ENCODE data around the gene IL10RB. TPM values are rescaled to one million over a fixed set of nuclear protein-coding genes. Genes with fewer than 3 reads are reported as not detected.

Gene IL10RB
- total RNA-seq, 1 experiment from 2014 or later = 18.2 TPM

GRCh38 chr21:33334824-33335223, 68.7 kb downstream of the IL10RB start:
- Mint-ChIP-seq H3K36me3 (ENCODE audit: insufficient read depth, unreplicated experiment) (peaks cover 4% of the 10 kb centered on the region), H3K9me3 (ENCODE audit: low read depth, unreplicated experiment) (peaks cover 2% of the 10 kb centered on the region), H3K27me3 (ENCODE audit: unreplicated experiment) (no peaks in the 10 kb centered on the region), H3K4me1 (ENCODE audit: low read depth, unreplicated experiment) (no peaks in the 10 kb centered on the region), H3K4me3 (ENCODE audit: low read depth, unreplicated experiment) (no peak overlapping the region), H3K27ac (ENCODE audit: unreplicated experiment) (no peak overlapping the region)
- TF ChIP-seq, protein P1, sequence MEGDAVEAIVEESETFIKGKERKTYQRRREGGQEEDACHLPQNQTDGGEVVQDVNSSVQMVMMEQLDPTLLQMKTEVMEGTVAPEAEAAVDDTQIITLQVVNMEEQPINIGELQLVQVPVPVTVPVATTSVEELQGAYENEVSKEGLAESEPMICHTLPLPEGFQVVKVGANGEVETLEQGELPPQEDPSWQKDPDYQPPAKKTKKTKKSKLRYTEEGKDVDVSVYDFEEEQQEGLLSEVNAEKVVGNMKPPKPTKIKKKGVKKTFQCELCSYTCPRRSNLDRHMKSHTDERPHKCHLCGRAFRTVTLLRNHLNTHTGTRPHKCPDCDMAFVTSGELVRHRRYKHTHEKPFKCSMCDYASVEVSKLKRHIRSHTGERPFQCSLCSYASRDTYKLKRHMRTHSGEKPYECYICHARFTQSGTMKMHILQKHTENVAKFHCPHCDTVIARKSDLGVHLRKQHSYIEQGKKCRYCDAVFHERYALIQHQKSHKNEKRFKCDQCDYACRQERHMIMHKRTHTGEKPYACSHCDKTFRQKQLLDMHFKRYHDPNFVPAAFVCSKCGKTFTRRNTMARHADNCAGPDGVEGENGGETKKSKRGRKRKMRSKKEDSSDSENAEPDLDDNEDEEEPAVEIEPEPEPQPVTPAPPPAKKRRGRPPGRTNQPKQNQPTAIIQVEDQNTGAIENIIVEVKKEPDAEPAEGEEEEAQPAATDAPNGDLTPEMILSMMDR (IDR thresholded peaks at IDR 0.05; ENCODE audit: unreplicated experiment) = no peak
- CTCF ChIA-PET = interaction anchor here (0.6 kb wide), 1 partner anchor 9 kb away, joined by 3 read pairs; no protein-coding TSS in a partner anchor
- BruUV-seq (replicated peaks) = no TSS peak
- DNase-seq = no peak
- intact Hi-C loops (cut with micrococcal nuclease; ENCODE audit: unreplicated experiment) = no loop called here

GRCh38 chr21:33339135-33339534, 73.0 kb downstream of the IL10RB start:
- BruUV-seq (replicated peaks) = no TSS peak
- CTCF ChIA-PET = interaction anchor here (0.6 to 1.9 kb wide), 2 partner anchors 12 to 212 kb away, joined by 3 to 4 read pairs; no protein-coding TSS in a partner anchor

DNA sequence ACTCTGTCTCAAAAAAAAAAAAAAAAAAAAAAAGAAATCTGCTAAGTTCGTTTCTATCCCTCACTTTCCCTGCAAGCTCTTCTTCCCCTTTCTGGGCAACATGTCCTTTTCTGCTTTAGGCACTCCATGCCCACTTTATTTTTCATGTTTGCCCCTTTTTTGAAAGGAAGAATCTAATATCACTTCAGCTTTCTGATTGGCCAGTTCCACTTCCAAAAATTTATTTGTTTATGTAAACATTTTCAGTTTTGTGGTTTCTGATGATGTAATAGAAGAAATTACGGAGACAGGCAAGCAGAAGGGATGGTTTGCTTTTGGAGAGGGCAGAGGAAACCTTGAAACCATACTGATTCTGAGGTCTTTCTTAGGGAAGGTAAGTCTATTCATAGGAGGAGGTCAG, 73.8 kb downstream of the IL10RB start:
- H3K27ac Mint-ChIP-seq (ENCODE audit: unreplicated experiment) = no peak overlapping the region
- no peaks in the 10 kb centered on the region for H3K27me3 Mint-ChIP-seq (ENCODE audit: unreplicated experiment)
- CTCF ChIA-PET = interaction anchor here (1.9 kb wide), 1 partner anchor 12 kb away, joined by 4 read pairs; no protein-coding TSS in a partner anchor
- H3K36me3 Mint-ChIP-seq (ENCODE audit: insufficient read depth, unreplicated experiment) = peaks cover 10% of the 10 kb centered on the region
- H3K9me3 Mint-ChIP-seq (ENCODE audit: low read depth, unreplicated experiment) = no peaks in the 10 kb centered on the region
- TF ChIP-seq, protein P1 (IDR thresholded peaks at IDR 0.05; ENCODE audit: unreplicated experiment) = no peak
- no peak for DNase-seq
- no TSS peak for BruUV-seq (replicated peaks)
- intact Hi-C loops (cut with micrococcal nuclease; ENCODE audit: unreplicated experiment) = no loop called here
- no peak overlapping the region for H3K4me3 Mint-ChIP-seq (ENCODE audit: low read depth, unreplicated experiment)
- no peaks in the 10 kb centered on the region for H3K4me1 Mint-ChIP-seq (ENCODE audit: low read depth, unreplicated experiment)

More at GRCh38 chr21:33339135-33339534, 73.0 kb downstream of the IL10RB start:
- Mint-ChIP-seq H3K9me3 (ENCODE audit: low read depth, unreplicated experiment) (no peaks in the 10 kb centered on the region), H3K4me3 (ENCODE audit: low read depth, unreplicated experiment) (no peak overlapping the region), H3K27me3 (ENCODE audit: unreplicated experiment) (no peaks in the 10 kb centered on the region), H3K36me3 (ENCODE audit: insufficient read depth, unreplicated experiment) (peaks cover 10% of the 10 kb centered on the region), H3K4me1 (ENCODE audit: low read depth, unreplicated experiment) (no peaks in the 10 kb centered on the region), H3K27ac (ENCODE audit: unreplicated experiment) (no peak overlapping the region)
- no peak for DNase-seq
- intact Hi-C loops (cut with micrococcal nuclease; ENCODE audit: unreplicated experiment) = no loop called here
- TF ChIP-seq, protein P1 (IDR thresholded peaks at IDR 0.05; ENCODE audit: unreplicated experiment) = no peak

GRCh38 chr21:33345751-33346238, 79.6 kb downstream of the IL10RB start:
- Mint-ChIP-seq H3K4me3 (ENCODE audit: low read depth, unreplicated experiment) (no peak overlapping the region), H3K27ac (ENCODE audit: unreplicated experiment) (no peak overlapping the region), H3K27me3 (ENCODE audit: unreplicated experiment) (no peaks in the 10 kb centered on the region), H3K4me1 (ENCODE audit: low read depth, unreplicated experiment) (no peaks in the 10 kb centered on the region), H3K36me3 (ENCODE audit: insufficient read depth, unreplicated experiment) (peaks cover 15% of the 10 kb centered on the region), H3K9me3 (ENCODE audit: low read depth, unreplicated experiment) (no peaks in the 10 kb centered on the region)
- BruUV-seq (replicated peaks) = no TSS peak
- no peak for DNase-seq
- CTCF ChIA-PET = no interaction called here
- TF ChIP-seq, protein P1 (IDR thresholded peaks at IDR 0.05; ENCODE audit: unreplicated experiment) = no peak
- intact Hi-C loops (cut with micrococcal nuclease; ENCODE audit: unreplicated experiment) = no loop called here

Other genes starting within 250 kb of the IL10RB start
- gene OLIG2, start 240.4 kb upstream of the IL10RB start, total RNA-seq (2022) = not detected in 2 replicates
- not detected in 2 replicates for gene OLIG1, start 196.2 kb upstream of the IL10RB start, total RNA-seq (2022)
- 25.5 and 31.0 TPM in 2 replicates for gene IFNAR2, start 36.4 kb upstream of the IL10RB start, total RNA-seq (2022)
- 32.1 and 35.2 TPM in 2 replicates for gene IFNAR1, start 58.6 kb downstream of the IL10RB start, total RNA-seq (2022)
- 58.1 and 59.8 TPM in 2 replicates for gene IFNGR2, start 137.0 kb downstream of the IL10RB start, total RNA-seq (2022)
- gene TMEM50B, start 213.6 kb downstream of the IL10RB start, total RNA-seq (2022) = 28.4 and 28.7 TPM in 2 replicates
- gene DNAJC28, start 225.3 kb downstream of the IL10RB start, total RNA-seq (2022) = 1.2 and 2.0 TPM in 2 replicates